GM12878 (cell line): ENCODE data around the gene CD300E. TPM values are rescaled to one million over a fixed set of nuclear protein-coding genes. Genes with fewer than 3 reads are reported as not detected.

Experiments
- ATAC-seq: fragments of 200-7000 bp; cut with Tn5 transposase; 3 replicates; pipeline ENCODE4 v1.9.1; 2020; ENCODE audit warnings: mild to moderate bottlenecking, moderate library complexity
- BruUV-seq: library from RNA; stranded (reverse); fragments of 400-500 nt; replicated peaks from 2 replicates; lab custom pipeline; 2021; lab: Mats Ljungman, UMichigan
- CTCF ChIA-PET: fragments of 300-600 bp; sonication (Branson Sonifier 250); formaldehyde crosslinking; extraction: SDS; loops from one replicate; lab custom pipeline; 2021; ENCODE audit warnings: inconsistent platforms; lab: Yijun Ruan, JAX
- POLR2A ChIA-PET: fragments of 350-600 bp; formaldehyde crosslinking; extraction: SDS; loops from one replicate; lab custom pipeline; 2021; ENCODE audit warnings: inconsistent platforms; lab: Charles Lee
- RAD21 ChIA-PET: fragments of 300-600 bp; sonication (Branson Sonifier 250); formaldehyde crosslinking; loops from one replicate; lab custom pipeline; 2023; ENCODE audit warnings: antibody characterized with exemption; ENCODE audit not compliant: unreplicated experiment; lab: Charles Lee
- SMC1A ChIA-PET: fragments of 300-600 bp; sonication (Branson Sonifier 250); formaldehyde crosslinking; loops from one replicate; lab custom pipeline; 2023; ENCODE audit not compliant: unreplicated experiment, uncharacterized antibody; lab: Charles Lee
- DNase-seq: peaks from one replicate; pipeline ENCODE4 v3.0.0-alpha.2; 2011; ENCODE audit warnings: low read depth, low spot score
- FAIRE-seq: peaks from 3 replicates; lab custom pipeline; 2011; peaks lifted over from hg19 to GRCh38; lab: Jason Lieb, UNC
- H2AFZ ChIP-seq: 2 replicates; pipeline ENCODE4 v1.6.0; 2011; ENCODE audit warnings: low read depth, low read length, control low read depth; ENCODE audit not compliant: control insufficient read depth
- H3K27ac ChIP-seq: 2 replicates; pipeline ENCODE4 v1.5.1; 2011; ENCODE audit warnings: control low read depth; ENCODE audit not compliant: control insufficient read depth, insufficient read depth
- H3K27me3 ChIP-seq, 2 experiments: replicated peaks in 1 of 2; 2 replicates each; pipeline versions ENCODE4 v1.6.0 to v1.6.1; 2011; ENCODE audit warnings: low read length in 1 of 2; ENCODE audit not compliant: control insufficient read depth in 2 of 2, insufficient read depth in 2 of 2
- H3K36me3 ChIP-seq, 2 experiments: 2 replicates each; pipeline ENCODE4 v1.5.1; 2011; ENCODE audit warnings: low read length in 1 of 2; ENCODE audit not compliant: control insufficient read depth in 2 of 2, insufficient read depth in 2 of 2
- H3K4me1 ChIP-seq: 2 replicates; pipeline ENCODE4 v1.6.1; 2011; ENCODE audit warnings: mild to moderate bottlenecking, low read length, moderate library complexity, mixed read lengths; ENCODE audit not compliant: control insufficient read depth, insufficient read depth
- H3K4me2 ChIP-seq: 2 replicates; pipeline ENCODE4 v1.6.0; 2011; ENCODE audit warnings: control low read depth; ENCODE audit not compliant: control insufficient read depth, insufficient read depth
- H3K4me3 ChIP-seq: fragments of 200-600 bp; sonication (generic); 2 replicates; pipeline ENCODE4 v1.5.1; 2016
- H3K79me2 ChIP-seq: 2 replicates; pipeline ENCODE4 v1.6.0; 2011; ENCODE audit warnings: low read length; ENCODE audit not compliant: control insufficient read depth, insufficient read depth
- H3K9ac ChIP-seq: 2 replicates; pipeline ENCODE4 v1.8.0; 2011; ENCODE audit warnings: low read length, control low read depth, mixed read lengths; ENCODE audit not compliant: control insufficient read depth, insufficient read depth
- H3K9me3 ChIP-seq: replicated peaks from 3 replicates; pipeline ENCODE4 v1.5.1; 2011; ENCODE audit warnings: mild to moderate bottlenecking, low read length; ENCODE audit not compliant: control insufficient read depth, insufficient read depth
- H4K20me1 ChIP-seq: 2 replicates; pipeline ENCODE4 v1.6.0; 2011; ENCODE audit not compliant: control insufficient read depth, insufficient read depth
- CBX5 ChIP-seq: sonication (generic); IDR thresholded peaks from 2 replicates; pipeline ENCODE4 v1.6.1; 2016; ENCODE audit warnings: low read depth, moderate library complexity, mild to moderate bottlenecking, inconsistent platforms
- EGR1 ChIP-seq, 2 experiments: IDR thresholded peaks; 1 replicate in 1 of 2; 2 replicates in 1 of 2; pipeline ENCODE4 v1.6.1; 2011 to 2012; ENCODE audit warnings: low read depth in 2 of 2, low read length in 2 of 2, borderline replicate concordance in 1 of 2, mild to moderate bottlenecking in 1 of 2, moderate library complexity in 1 of 2
- EP300 ChIP-seq, 2 experiments: fragments of 150-350 bp in 1 of 2; IDR thresholded peaks; 2 replicates each; pipeline ENCODE4 v1.6.1; 2011 to 2012; ENCODE audit warnings: low read depth in 2 of 2, low read length in 2 of 2, borderline replicate concordance in 1 of 2, improper control_type of control experiment in 1 of 2, inconsistent platforms in 1 of 2; ENCODE audit not compliant: control insufficient read depth in 1 of 2
- JUND ChIP-seq: IDR thresholded peaks from 2 replicates; pipeline ENCODE4 v1.6.1; 2012; ENCODE audit warnings: low read depth, mild to moderate bottlenecking, low read length, improper control_type of control experiment, moderate library complexity
- NBN ChIP-seq: fragments of 450-650 bp; IDR thresholded peaks from 2 replicates; pipeline ENCODE4 v1.6.1; 2016
- PAX5 ChIP-seq: IDR thresholded peaks from 2 replicates; pipeline ENCODE4 v1.6.1; 2011; ENCODE audit warnings: low read depth, low read length, borderline replicate concordance
- SMAD1 ChIP-seq: fragments of 450-650 bp; IDR thresholded peaks from 2 replicates; pipeline ENCODE4 v1.6.1; 2018; ENCODE audit warnings: mild to moderate bottlenecking, low read depth; ENCODE audit not compliant: partially characterized antibody
- SMC3 ChIP-seq: IDR thresholded peaks from 2 replicates; pipeline ENCODE4 v1.6.1; 2011; ENCODE audit warnings: low read length, improper control_type of control experiment, borderline replicate concordance
- TARDBP ChIP-seq: IDR thresholded peaks from 2 replicates; pipeline ENCODE4 v1.6.1; 2016; ENCODE audit warnings: borderline replicate concordance
- YBX1 ChIP-seq: fragments of 450-650 bp; IDR thresholded peaks from 2 replicates; pipeline ENCODE4 v1.6.1; 2016; ENCODE audit warnings: antibody characterized with exemption
- ZSCAN29 ChIP-seq: fragments of 450-650 bp; IDR thresholded peaks from 2 replicates; pipeline ENCODE4 v1.6.1; 2017; ENCODE audit warnings: mild to moderate bottlenecking, moderate library complexity
- WGBS: methylation state at CpG from one replicate; pipeline ENCODE4 v1.1.6; 2016; ENCODE audit warnings: low lambda C conversion rate; ENCODE audit not compliant: insufficient replicate concordance, insufficient coverage; ENCODE audit errors: missing lambda C conversion rate; 5-methylcytosine and 5-hydroxymethylcytosine counted together
- in situ Hi-C: fragments of 300-500 bp; cut with MboI; formaldehyde crosslinking; loops from 9 replicates; pipeline ENCODE4 v1.14.3; 2018; ENCODE audit warnings: mixed read lengths
- intact Hi-C: fragments of 100-400 bp; cut with micrococcal nuclease; formaldehyde crosslinking; loops from one replicate; pipeline ENCODE4 v1.14.2; 2022; ENCODE audit not compliant: unreplicated experiment
- polyA plus RNA-seq, 11 experiments: library from polyadenylated mRNA; depleted of rRNA in 4 of 11; unstranded in 6 of 11; stranded (reverse) in 5 of 11; fragments of >200 nt; fragmentation: Nextera tagmentation in 4 of 11; fragmentation: Illumina TruSeq in 1 of 11; extraction: Ambion mirVana in 4 of 11; extraction: Trizol in 1 of 11; gene quantifications; 1 replicate in 1 of 11; 2 replicates in 10 of 11; pipeline versions ENCODE4 v1.2.1 to v1.2.3, GENCODE V29; 2011 to 2016; ENCODE audit warnings: inconsistent platforms in 2 of 11, missing spikeins in 2 of 11, low read depth in 1 of 11
- total RNA-seq, 4 experiments: library from RNA; depleted of rRNA in 3 of 4; stranded (reverse); fragments of >200 nt in 3 of 4; fragmentation: Illumina TruSeq in 1 of 4; extraction: Trizol in 1 of 4; gene quantifications; 2 replicates each; pipeline versions ENCODE4 v1.2.1 to v1.2.3, GENCODE V29; 2013 to 2021
- TF ChIP-seq, protein P1 (sequence below): IDR thresholded peaks from 2 replicates; pipeline ENCODE4 v1.6.1; 2011; ENCODE audit warnings: mild to moderate bottlenecking, low read depth, low read length, moderate library complexity; ENCODE audit not compliant: insufficient replicate concordance
- TF ChIP-seq, protein P2 (sequence below): fragments of 450-650 bp; IDR thresholded peaks from 2 replicates; pipeline ENCODE4 v1.6.1; 2017; ENCODE audit warnings: mild to moderate bottlenecking, low read depth, inconsistent platforms; ENCODE audit not compliant: poor library complexity, severe bottlenecking

The CD300E gene
- total and polyA plus RNA-seq, 10 of the 15 experiments (the other 5 are each of a cell fraction or from before 2014, with no cell fraction given): not detected

- TF ChIP-seq TARDBP (no peak), PAX5 (no peak), SMC3 (no peak), ZSCAN29 (no peak), CBX5 (no peak), EP300 (IDR thresholded peaks at IDR 0.05; ENCODE audit: borderline replicate concordance in 1 of 2, control insufficient read depth in 1 of 2, low read depth in 2 of 2, low read length in 2 of 2) (no peak), YBX1 (no peak), SMAD1 (no peak), JUND (no peak), EGR1 (IDR thresholded peaks at IDR 0.05; ENCODE audit: borderline replicate concordance in 1 of 2, low read depth in 2 of 2, low read length in 2 of 2) (no peak), NBN (no peak)
- TF ChIP-seq, protein P1, sequence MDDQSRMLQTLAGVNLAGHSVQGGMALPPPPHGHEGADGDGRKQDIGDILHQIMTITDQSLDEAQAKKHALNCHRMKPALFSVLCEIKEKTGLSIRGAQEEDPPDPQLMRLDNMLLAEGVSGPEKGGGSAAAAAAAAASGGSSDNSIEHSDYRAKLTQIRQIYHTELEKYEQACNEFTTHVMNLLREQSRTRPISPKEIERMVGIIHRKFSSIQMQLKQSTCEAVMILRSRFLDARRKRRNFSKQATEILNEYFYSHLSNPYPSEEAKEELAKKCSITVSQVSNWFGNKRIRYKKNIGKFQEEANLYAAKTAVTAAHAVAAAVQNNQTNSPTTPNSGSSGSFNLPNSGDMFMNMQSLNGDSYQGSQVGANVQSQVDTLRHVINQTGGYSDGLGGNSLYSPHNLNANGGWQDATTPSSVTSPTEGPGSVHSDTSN: no peak
- TF ChIP-seq, protein P2, sequence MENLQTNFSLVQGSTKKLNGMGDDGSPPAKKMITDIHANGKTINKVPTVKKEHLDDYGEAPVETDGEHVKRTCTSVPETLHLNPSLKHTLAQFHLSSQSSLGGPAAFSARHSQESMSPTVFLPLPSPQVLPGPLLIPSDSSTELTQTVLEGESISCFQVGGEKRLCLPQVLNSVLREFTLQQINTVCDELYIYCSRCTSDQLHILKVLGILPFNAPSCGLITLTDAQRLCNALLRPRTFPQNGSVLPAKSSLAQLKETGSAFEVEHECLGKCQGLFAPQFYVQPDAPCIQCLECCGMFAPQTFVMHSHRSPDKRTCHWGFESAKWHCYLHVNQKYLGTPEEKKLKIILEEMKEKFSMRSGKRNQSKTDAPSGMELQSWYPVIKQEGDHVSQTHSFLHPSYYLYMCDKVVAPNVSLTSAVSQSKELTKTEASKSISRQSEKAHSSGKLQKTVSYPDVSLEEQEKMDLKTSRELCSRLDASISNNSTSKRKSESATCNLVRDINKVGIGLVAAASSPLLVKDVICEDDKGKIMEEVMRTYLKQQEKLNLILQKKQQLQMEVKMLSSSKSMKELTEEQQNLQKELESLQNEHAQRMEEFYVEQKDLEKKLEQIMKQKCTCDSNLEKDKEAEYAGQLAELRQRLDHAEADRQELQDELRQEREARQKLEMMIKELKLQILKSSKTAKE: no peak
- ChIA-PET POLR2A (interaction anchor here (0.8 kb wide), 1 partner anchor 9 kb away, joined by 4 read pairs; no protein-coding TSS in a partner anchor), CTCF (interaction anchor here (0.7 to 3.2 kb wide), 7 partner anchors 8 to 497 kb away, joined by 3 to 12 read pairs (median 3); partner anchors contain the start of gene CD300H), RAD21 (interaction anchor here (0.6 kb wide), 1 partner anchor 212 kb away, joined by 3 read pairs; no protein-coding TSS in a partner anchor), SMC1A (no interaction called here)
- no peak overlapping the region for H3K4me3 ChIP-seq
- no TSS peak for BruUV-seq
- no peaks in the 10 kb centered on the region for H3K79me2 ChIP-seq
- no peaks in the 10 kb centered on the region for H3K36me3 ChIP-seq
- peaks cover 0 to 2% of the 10 kb centered on the region in 2 experiments; a peak in 2 of 4 replicates for H3K27me3 ChIP-seq
- no peak overlapping the region for H3K9ac ChIP-seq
- no peak for DNase-seq
- WGBS: 0% methylated on average over 1 of the region's 1 CpG
- no peak overlapping the region for H3K4me2 ChIP-seq
- intact Hi-C loops (no loop called here), in situ Hi-C loops (no loop called here)
- no peak for ATAC-seq
- H3K9me3 ChIP-seq: no peaks in the 10 kb centered on the region; the same call in 2 of the 3 replicates
- no peak overlapping the region for H2AFZ ChIP-seq
- no peaks in the 10 kb centered on the region for H4K20me1 ChIP-seq
- no peaks in the 10 kb centered on the region for H3K4me1 ChIP-seq
- no peak overlapping the region for H3K27ac ChIP-seq
- FAIRE-seq: no peak
These were observed 32.0 kb downstream of the CD300E start for GRCh38 chr17:74591503-74591902.
